DND-41 (cell line): ENCODE results near the gene SHISA7.

Source experiments
- CTCF ChIP-seq: IDR thresholded peaks from 2 replicates; pipeline ENCODE4 v1.5.1; 2012; ENCODE audit warnings: borderline replicate concordance, low read length, moderate library complexity, mild to moderate bottlenecking; ENCODE audit not compliant: poor library complexity, severe bottlenecking; ENCODE audit errors: extremely low read depth
- EZH2 ChIP-seq: IDR thresholded peaks from 3 replicates; pipeline ENCODE4 v1.6.1; 2012; ENCODE audit warnings: borderline replicate concordance, low read depth, mild to moderate bottlenecking, moderate library complexity, low read length, inconsistent platforms; ENCODE audit not compliant: severe bottlenecking

DNA sequence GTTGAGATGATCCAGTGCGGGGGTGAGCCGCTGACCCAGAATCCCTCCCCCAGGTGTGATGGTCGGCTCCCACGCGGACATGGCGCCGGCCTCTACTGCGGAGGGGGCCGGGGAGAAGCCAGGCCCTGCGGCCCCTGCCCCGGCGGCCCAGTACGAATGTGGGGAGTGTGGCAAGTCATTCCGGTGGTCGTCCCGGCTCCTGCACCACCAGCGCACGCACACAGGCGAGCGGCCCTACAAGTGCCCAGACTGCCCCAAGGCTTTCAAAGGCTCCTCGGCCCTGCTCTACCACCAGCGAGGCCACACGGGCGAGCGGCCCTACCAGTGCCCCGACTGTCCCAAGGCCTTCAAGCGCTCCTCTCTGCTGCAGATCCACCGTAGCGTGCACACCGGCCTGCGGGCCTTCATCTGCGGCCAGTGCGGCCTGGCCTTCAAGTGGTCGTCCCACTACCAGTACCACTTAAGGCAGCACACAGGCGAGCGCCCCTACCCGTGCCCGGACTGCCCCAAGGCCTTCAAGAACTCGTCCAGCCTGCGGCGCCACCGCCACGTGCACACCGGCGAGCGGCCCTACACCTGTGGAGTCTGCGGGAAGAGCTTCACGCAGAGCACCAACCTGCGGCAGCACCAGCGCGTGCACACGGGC lies 38.2 kb upstream of the SHISA7 start:
- no peak for TF ChIP-seq CTCF
- TF ChIP-seq EZH2 = no peak
